HEK293 (cell line): ENCODE data around the gene ARHGAP6.

Experiments
- CTCF ChIA-PET: fragments of 350-600 bp; formaldehyde crosslinking; extraction: SDS; loops from one replicate; lab custom pipeline; 2021; ENCODE audit warnings: antibody characterized with exemption; lab: Yijun Ruan, JAX
- POLR2A ChIA-PET: fragments of 300-600 bp; formaldehyde crosslinking; extraction: SDS; loops from one replicate; lab custom pipeline; 2020; ENCODE audit warnings: antibody characterized with exemption, inconsistent platforms; lab: Yijun Ruan, JAX
- H3K27ac ChIP-seq: fragments of 200-500 bp; sonication (Bioruptor generic); 2 replicates; pipeline ENCODE4 v1.5.1; 2014; ENCODE audit warnings: low read depth, low read length, control low read depth, inconsistent platforms; ENCODE audit errors: extremely low read depth
- H3K36me3 ChIP-seq, 2 experiments: fragments of 200-500 bp in 1 of 2; sonication (Bioruptor generic) in 1 of 2; 1 replicate in 1 of 2; 2 replicates in 1 of 2; pipeline ENCODE4 v1.5.1; 2014 to 2017; ENCODE audit warnings: inconsistent platforms in 2 of 2, low read length in 2 of 2; ENCODE audit not compliant: control insufficient read depth in 2 of 2, insufficient read depth in 1 of 2
- H3K4me1 ChIP-seq: fragments of 200-500 bp; sonication (Bioruptor generic); 2 replicates; pipeline ENCODE4 v1.5.1; 2014; ENCODE audit warnings: mild to moderate bottlenecking, low read length, inconsistent platforms; ENCODE audit not compliant: control insufficient read depth, insufficient read depth
- H3K4me3 ChIP-seq: 2 replicates; pipeline ENCODE4 v1.5.1; 2011; ENCODE audit warnings: low read depth, mild to moderate bottlenecking, control low read depth, low read length, moderate library complexity
- H3K9me3 ChIP-seq: fragments of 200-500 bp; sonication (Bioruptor generic); 2 replicates; pipeline ENCODE4 v1.5.1; 2014; ENCODE audit warnings: low read depth, low read length, inconsistent platforms; ENCODE audit not compliant: control insufficient read depth, insufficient read depth
- AEBP2 ChIP-seq: fragments of 450-650 bp; formaldehyde crosslinking; IDR thresholded peaks from 2 replicates; pipeline ENCODE4 v1.5.1; 2016; ENCODE audit warnings: missing biosample characterization, missing genetic modification characterization, borderline replicate concordance
- ELK4 ChIP-seq: IDR thresholded peaks from 2 replicates; pipeline ENCODE4 v1.6.1; 2011; ENCODE audit warnings: mild to moderate bottlenecking, low read depth, low read length, borderline replicate concordance
- HIC1 ChIP-seq: fragments of 450-650 bp; formaldehyde crosslinking; IDR thresholded peaks from 2 replicates; pipeline ENCODE4 v1.5.1; 2016; ENCODE audit warnings: missing biosample characterization, missing genetic modification characterization
- HOXC10 ChIP-seq: sonication (generic); formaldehyde crosslinking; IDR thresholded peaks from 2 replicates; pipeline ENCODE4 v1.8.1; 2023; ENCODE audit warnings: mild to moderate bottlenecking, missing genetic modification reagents
- KLF1 ChIP-seq: fragments of 450-650 bp; formaldehyde crosslinking; IDR thresholded peaks from 2 replicates; pipeline ENCODE4 v1.5.1; 2016; ENCODE audit warnings: missing biosample characterization, missing genetic modification characterization
- KLF16 ChIP-seq: fragments of 450-650 bp; formaldehyde crosslinking; IDR thresholded peaks from 2 replicates; pipeline ENCODE4 v1.5.1; 2017; ENCODE audit warnings: missing biosample characterization, missing genetic modification characterization
- KLF9 ChIP-seq: fragments of 450-650 bp; formaldehyde crosslinking; IDR thresholded peaks from 2 replicates; pipeline ENCODE4 v1.5.1; 2016; ENCODE audit warnings: missing biosample characterization, missing genetic modification characterization, low read depth
- RBAK ChIP-seq: fragments of 450-650 bp; formaldehyde crosslinking; IDR thresholded peaks from 2 replicates; pipeline ENCODE4 v1.5.1; 2016; ENCODE audit warnings: missing biosample characterization, missing genetic modification characterization
- ZBTB1 ChIP-seq: fragments of 450-650 bp; formaldehyde crosslinking; IDR thresholded peaks from 2 replicates; pipeline ENCODE4 v1.5.1; 2016; ENCODE audit warnings: missing biosample characterization, missing genetic modification characterization
- ZEB2 ChIP-seq: fragments of 450-650 bp; formaldehyde crosslinking; IDR thresholded peaks from 2 replicates; pipeline ENCODE4 v1.5.1; 2016; ENCODE audit warnings: missing biosample characterization, missing genetic modification characterization
- ZFHX2 ChIP-seq: fragments of 450-650 bp; formaldehyde crosslinking; conservative IDR thresholded peaks from 2 replicates; pipeline ENCODE4 v1.5.1; 2016; ENCODE audit warnings: missing biosample characterization, missing genetic modification characterization
- ZNF146 ChIP-seq: fragments of 450-650 bp; formaldehyde crosslinking; IDR thresholded peaks from 2 replicates; pipeline ENCODE4 v1.5.1; 2016; ENCODE audit warnings: missing biosample characterization, missing genetic modification characterization
- ZNF16 ChIP-seq: fragments of 450-650 bp; formaldehyde crosslinking; IDR thresholded peaks from 2 replicates; pipeline ENCODE4 v1.5.1; 2016; ENCODE audit warnings: low read depth, missing biosample characterization, missing genetic modification characterization
- ZNF211 ChIP-seq: fragments of 450-650 bp; formaldehyde crosslinking; IDR thresholded peaks from 2 replicates; pipeline ENCODE4 v1.5.1; 2016; ENCODE audit warnings: low read depth, missing biosample characterization, missing genetic modification characterization
- ZNF23 ChIP-seq: fragments of 450-650 bp; formaldehyde crosslinking; IDR thresholded peaks from 2 replicates; pipeline ENCODE4 v1.5.1; 2016; ENCODE audit warnings: missing biosample characterization, missing genetic modification characterization, borderline replicate concordance
- ZNF248 ChIP-seq: fragments of 450-650 bp; formaldehyde crosslinking; IDR thresholded peaks from 2 replicates; pipeline ENCODE4 v1.5.1; 2017; ENCODE audit warnings: missing biosample characterization, missing genetic modification characterization
- ZNF266 ChIP-seq: fragments of 450-650 bp; formaldehyde crosslinking; IDR thresholded peaks from 2 replicates; pipeline ENCODE4 v1.5.1; 2016; ENCODE audit warnings: missing biosample characterization, missing genetic modification characterization, low read depth
- ZNF335 ChIP-seq: fragments of 450-650 bp; formaldehyde crosslinking; conservative IDR thresholded peaks from 2 replicates; pipeline ENCODE4 v1.5.1; 2016; ENCODE audit warnings: missing biosample characterization, missing genetic modification characterization
- ZNF341 ChIP-seq: fragments of 450-650 bp; formaldehyde crosslinking; IDR thresholded peaks from 2 replicates; pipeline ENCODE4; 2016; ENCODE audit warnings: low read depth, missing biosample characterization, missing genetic modification characterization
- ZNF350 ChIP-seq: fragments of 450-650 bp; formaldehyde crosslinking; IDR thresholded peaks from 2 replicates; pipeline ENCODE4 v1.5.0; 2017; ENCODE audit warnings: missing biosample characterization, mild to moderate bottlenecking, missing genetic modification characterization
- ZNF366 ChIP-seq: fragments of 450-650 bp; formaldehyde crosslinking; conservative IDR thresholded peaks from 2 replicates; pipeline ENCODE4 v1.5.1; 2016; ENCODE audit warnings: missing biosample characterization, missing genetic modification characterization
- ZNF544 ChIP-seq: fragments of 450-650 bp; formaldehyde crosslinking; IDR thresholded peaks from 2 replicates; pipeline ENCODE4 v1.5.0; 2017; ENCODE audit warnings: missing biosample characterization, missing genetic modification characterization
- ZNF621 ChIP-seq: fragments of 450-650 bp; formaldehyde crosslinking; IDR thresholded peaks from 2 replicates; pipeline ENCODE4 v1.5.1; 2017; ENCODE audit warnings: missing biosample characterization, missing genetic modification characterization
- ZNF654 ChIP-seq: fragments of 450-650 bp; formaldehyde crosslinking; IDR thresholded peaks from 2 replicates; pipeline ENCODE4 v1.5.1; 2016; ENCODE audit warnings: low read depth, missing biosample characterization, missing genetic modification characterization
- ZNF664 ChIP-seq: fragments of 450-650 bp; formaldehyde crosslinking; IDR thresholded peaks from 2 replicates; pipeline ENCODE4 v1.5.1; 2016; ENCODE audit warnings: missing biosample characterization, missing genetic modification characterization
- ZNF670 ChIP-seq: fragments of 450-650 bp; formaldehyde crosslinking; IDR thresholded peaks from 2 replicates; pipeline ENCODE4 v1.5.1; 2016; ENCODE audit warnings: missing biosample characterization, missing genetic modification characterization, low read depth
- ZNF707 ChIP-seq: fragments of 450-650 bp; formaldehyde crosslinking; IDR thresholded peaks from 2 replicates; pipeline ENCODE4 v1.5.1; 2016; ENCODE audit warnings: missing biosample characterization, missing genetic modification characterization
- ZNF777 ChIP-seq: fragments of 450-650 bp; formaldehyde crosslinking; IDR thresholded peaks from 2 replicates; pipeline ENCODE4 v1.5.1; 2017; ENCODE audit warnings: missing biosample characterization, missing genetic modification characterization, borderline replicate concordance
- ZNF843 ChIP-seq: fragments of 450-650 bp; formaldehyde crosslinking; IDR thresholded peaks from 2 replicates; pipeline ENCODE4 v1.5.1; 2016; ENCODE audit warnings: missing biosample characterization, missing genetic modification characterization
- TF ChIP-seq, protein P1 (sequence below): fragments of 450-650 bp; formaldehyde crosslinking; IDR thresholded peaks from 2 replicates; pipeline ENCODE4 v1.5.1; 2017; ENCODE audit warnings: missing biosample characterization, missing genetic modification characterization
- TF ChIP-seq, protein P2 (sequence below): fragments of 450-650 bp; formaldehyde crosslinking; IDR thresholded peaks from 2 replicates; pipeline ENCODE4 v1.5.1; 2017; ENCODE audit warnings: missing biosample characterization, missing genetic modification characterization

ARHGAP6 gene

DNA sequence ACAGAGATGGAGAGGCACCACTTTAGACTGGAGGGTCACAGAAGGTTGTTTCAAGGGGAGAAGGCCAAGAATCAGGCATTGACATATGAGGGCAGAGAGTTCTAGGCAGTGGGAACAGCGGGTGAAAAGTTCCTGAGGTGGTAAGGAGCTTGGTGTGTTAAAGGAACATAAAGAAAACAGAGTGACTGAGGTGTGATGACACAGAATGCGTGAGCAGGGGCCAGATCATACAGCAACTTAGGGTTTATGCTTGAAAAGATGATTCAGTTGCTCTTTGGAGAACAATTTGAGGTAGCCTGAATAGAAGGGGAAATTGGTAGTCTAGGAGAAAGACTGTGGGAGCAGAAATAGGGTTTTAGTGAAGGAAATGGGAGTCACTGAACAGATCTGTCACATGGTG is 193.3 kb downstream of the ARHGAP6 start:
- Histone ChIP-seq H3K36me3 (no peaks in the 10 kb centered on the region), H3K4me1 (no peaks in the 10 kb centered on the region), H3K4me3 (no peak overlapping the region), H3K27ac (no peak overlapping the region), H3K9me3 (no peaks in the 10 kb centered on the region)
- ChIA-PET POLR2A (no interaction called here), CTCF (no interaction called here)
- no peak for TF ChIP-seq ZEB2 (tag by site-specific recombination)
- TF ChIP-seq HOXC10, result no peak
- no peak for TF ChIP-seq ZBTB1 (tag by site-specific recombination)
- TF ChIP-seq, protein P1, sequence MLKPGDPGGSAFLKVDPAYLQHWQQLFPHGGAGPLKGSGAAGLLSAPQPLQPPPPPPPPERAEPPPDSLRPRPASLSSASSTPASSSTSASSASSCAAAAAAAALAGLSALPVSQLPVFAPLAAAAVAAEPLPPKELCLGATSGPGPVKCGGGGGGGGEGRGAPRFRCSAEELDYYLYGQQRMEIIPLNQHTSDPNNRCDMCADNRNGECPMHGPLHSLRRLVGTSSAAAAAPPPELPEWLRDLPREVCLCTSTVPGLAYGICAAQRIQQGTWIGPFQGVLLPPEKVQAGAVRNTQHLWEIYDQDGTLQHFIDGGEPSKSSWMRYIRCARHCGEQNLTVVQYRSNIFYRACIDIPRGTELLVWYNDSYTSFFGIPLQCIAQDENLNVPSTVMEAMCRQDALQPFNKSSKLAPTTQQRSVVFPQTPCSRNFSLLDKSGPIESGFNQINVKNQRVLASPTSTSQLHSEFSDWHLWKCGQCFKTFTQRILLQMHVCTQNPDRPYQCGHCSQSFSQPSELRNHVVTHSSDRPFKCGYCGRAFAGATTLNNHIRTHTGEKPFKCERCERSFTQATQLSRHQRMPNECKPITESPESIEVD, result no peak
- TF ChIP-seq ZNF621, result no peak
- TF ChIP-seq ZNF670 (tag by site-specific recombination), result no peak
- TF ChIP-seq ZFHX2 (tag by site-specific recombination), result no peak
- TF ChIP-seq KLF9 (tag by site-specific recombination), result no peak
- no peak for TF ChIP-seq ZNF248 (tag by site-specific recombination)
- no peak for TF ChIP-seq KLF16 (tag by site-specific recombination)
- TF ChIP-seq ZNF707, result no peak
- no peak for TF ChIP-seq ZNF335
- no peak for TF ChIP-seq KLF1
- TF ChIP-seq AEBP2 (tag by site-specific recombination), result no peak
- TF ChIP-seq ZNF146 (tag by site-specific recombination), result no peak
- no peak for TF ChIP-seq ZNF341 (tag by site-specific recombination)
- TF ChIP-seq HIC1 (tag by site-specific recombination), result no peak

- no peaks in the 10 kb centered on the region for H3K4me1 ChIP-seq
- no peaks in the 10 kb centered on the region for H3K9me3 ChIP-seq
- POLR2A ChIA-PET, result no interaction called here
- no peak overlapping the region for H3K4me3 ChIP-seq
- no peaks in the 10 kb centered on the region for H3K36me3 ChIP-seq
- CTCF ChIA-PET, result no interaction called here
- no peak overlapping the region for H3K27ac ChIP-seq
- no peak for TF ChIP-seq ZNF366
- no peak for TF ChIP-seq ZNF777 (tag by site-specific recombination)
- no peak for TF ChIP-seq RBAK (tag by site-specific recombination)
- TF ChIP-seq ZNF544, result no peak
- TF ChIP-seq ELK4, result no peak
- no peak for TF ChIP-seq ZNF16 (tag by site-specific recombination)
- TF ChIP-seq ZNF23 (tag by site-specific recombination), result no peak
- no peak for TF ChIP-seq ZNF211 (tag by site-specific recombination)
- no peak for TF ChIP-seq ZNF266 (tag by site-specific recombination)
- no peak for TF ChIP-seq ZNF350 (tag by site-specific recombination)
- TF ChIP-seq ZNF654 (tag by site-specific recombination), result no peak
- TF ChIP-seq ZNF843 (tag by site-specific recombination), result no peak
- no peak for TF ChIP-seq ZNF664 (tag by site-specific recombination)
- TF ChIP-seq, protein P2, sequence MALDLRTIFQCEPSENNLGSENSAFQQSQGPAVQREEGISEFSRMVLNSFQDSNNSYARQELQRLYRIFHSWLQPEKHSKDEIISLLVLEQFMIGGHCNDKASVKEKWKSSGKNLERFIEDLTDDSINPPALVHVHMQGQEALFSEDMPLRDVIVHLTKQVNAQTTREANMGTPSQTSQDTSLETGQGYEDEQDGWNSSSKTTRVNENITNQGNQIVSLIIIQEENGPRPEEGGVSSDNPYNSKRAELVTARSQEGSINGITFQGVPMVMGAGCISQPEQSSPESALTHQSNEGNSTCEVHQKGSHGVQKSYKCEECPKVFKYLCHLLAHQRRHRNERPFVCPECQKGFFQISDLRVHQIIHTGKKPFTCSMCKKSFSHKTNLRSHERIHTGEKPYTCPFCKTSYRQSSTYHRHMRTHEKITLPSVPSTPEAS, result no peak
Observed at GRCh38 chrX:11470250-11470974, 195.3 kb downstream of the ARHGAP6 start.
